GM10847 (cell line): ENCODE measurements around the gene SHC3.

Source experiments
- POLR2A ChIP-seq: IDR thresholded peaks from 2 replicates; pipeline ENCODE4 v1.6.1; 2011; ENCODE audit not compliant: insufficient read length; ENCODE audit errors: extremely low read depth

The SHC3 gene

GRCh38 chr9:89177944-89178829 is at the start of gene SHC3:
Gene SHC3, minus strand, starts transcription at chr9:89178818. Its CDS starts 358 bp downstream, at chr9:89178460.
- TF ChIP-seq POLR2A: no peak

GRCh38 chr9:89225991-89226471 is 47.4 kb upstream of the SHC3 start:
- no peak for TF ChIP-seq POLR2A

- no peak for TF ChIP-seq POLR2A
Measured at GRCh38 chr9:89225587-89225986, 47.0 kb upstream of the SHC3 start.

- no peak for TF ChIP-seq POLR2A
Measured at GRCh38 chr9:89225036-89225435, 46.4 kb upstream of the SHC3 start.

GRCh38 chr9:89224633-89225032 is 46.0 kb upstream of the SHC3 start:
- TF ChIP-seq POLR2A: no peak

GRCh38 chr9:89223396-89223977 is 44.9 kb upstream of the SHC3 start:
- TF ChIP-seq POLR2A: no peak

- TF ChIP-seq POLR2A: no peak
Measured at GRCh38 chr9:89219637-89220036, 41.0 kb upstream of the SHC3 start.

GRCh38 chr9:89218040-89218928 is 39.7 kb upstream of the SHC3 start:
- TF ChIP-seq POLR2A: no peak

- TF ChIP-seq POLR2A: no peak
Measured at GRCh38 chr9:89215342-89215741, 36.7 kb upstream of the SHC3 start.

- no peak for TF ChIP-seq POLR2A
Measured at GRCh38 chr9:89213396-89213880, 34.8 kb upstream of the SHC3 start.

GRCh38 chr9:89212171-89212570 is 33.6 kb upstream of the SHC3 start:
- TF ChIP-seq POLR2A: no peak

GRCh38 chr9:89207026-89207425 is 28.4 kb upstream of the SHC3 start:
- no peak for TF ChIP-seq POLR2A

GRCh38 chr9:89204801-89205200 is 26.2 kb upstream of the SHC3 start:
- TF ChIP-seq POLR2A: no peak

GRCh38 chr9:89195131-89195797 is 16.6 kb upstream of the SHC3 start:
- TF ChIP-seq POLR2A: no peak
